Neural progenitor cell (in vitro differentiated cells): ENCODE results near the gene CEACAM16.

Experiments
- EZH2 ChIP-seq: fragments of 200-600 bp; sonication (generic); IDR thresholded peaks from 2 replicates; pipeline ENCODE4 v1.6.1; 2017; ENCODE audit warnings: antibody characterized with exemption, mild to moderate bottlenecking, moderate library complexity
- TF ChIP-seq, protein P1 (sequence below): fragments of 200-600 bp; sonication (generic); IDR thresholded peaks from 2 replicates; pipeline ENCODE4 v1.5.1; 2017; ENCODE audit warnings: antibody characterized with exemption, mild to moderate bottlenecking

DNA sequence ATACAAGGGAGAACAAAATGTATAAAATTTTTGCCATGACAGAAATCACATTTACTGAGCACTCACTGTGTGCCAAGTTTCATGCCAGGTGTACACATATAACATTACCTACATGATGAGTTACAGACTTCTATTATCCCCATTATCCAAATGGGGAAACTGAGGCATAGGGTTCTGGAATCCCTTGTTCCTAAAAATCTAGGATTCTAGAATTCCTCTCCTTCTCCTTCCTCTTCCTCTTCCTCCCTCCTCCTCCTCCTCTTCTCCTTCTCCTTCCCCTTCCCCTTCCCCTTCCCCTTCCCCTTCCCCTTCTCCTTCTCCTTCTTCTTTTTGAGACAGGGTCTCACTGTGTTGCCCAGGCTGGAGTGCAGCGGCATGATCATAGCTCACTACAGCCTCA, 35.4 kb downstream of the CEACAM16 start:
- TF ChIP-seq, protein P1, sequence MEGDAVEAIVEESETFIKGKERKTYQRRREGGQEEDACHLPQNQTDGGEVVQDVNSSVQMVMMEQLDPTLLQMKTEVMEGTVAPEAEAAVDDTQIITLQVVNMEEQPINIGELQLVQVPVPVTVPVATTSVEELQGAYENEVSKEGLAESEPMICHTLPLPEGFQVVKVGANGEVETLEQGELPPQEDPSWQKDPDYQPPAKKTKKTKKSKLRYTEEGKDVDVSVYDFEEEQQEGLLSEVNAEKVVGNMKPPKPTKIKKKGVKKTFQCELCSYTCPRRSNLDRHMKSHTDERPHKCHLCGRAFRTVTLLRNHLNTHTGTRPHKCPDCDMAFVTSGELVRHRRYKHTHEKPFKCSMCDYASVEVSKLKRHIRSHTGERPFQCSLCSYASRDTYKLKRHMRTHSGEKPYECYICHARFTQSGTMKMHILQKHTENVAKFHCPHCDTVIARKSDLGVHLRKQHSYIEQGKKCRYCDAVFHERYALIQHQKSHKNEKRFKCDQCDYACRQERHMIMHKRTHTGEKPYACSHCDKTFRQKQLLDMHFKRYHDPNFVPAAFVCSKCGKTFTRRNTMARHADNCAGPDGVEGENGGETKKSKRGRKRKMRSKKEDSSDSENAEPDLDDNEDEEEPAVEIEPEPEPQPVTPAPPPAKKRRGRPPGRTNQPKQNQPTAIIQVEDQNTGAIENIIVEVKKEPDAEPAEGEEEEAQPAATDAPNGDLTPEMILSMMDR, result no peak
- TF ChIP-seq EZH2, result no peak
